Activated CD4-positive, alpha-beta T cell treated with anti-CD3 and anti-CD28 coated beads, Interleukin-2, amount 50 U/mL, for 4 hours (primary cell): ENCODE data around the gene RTN4.
"Not testable (repeated sequence)": the region's sequence is repeated elsewhere in the genome, so short reads cannot be mapped to it uniquely, and the experiment has no call there.

Source experiments
- DNase-seq, 2 experiments: peaks; one replicate each; pipeline ENCODE4 v3.0.0-alpha.2; 2020

The RTN4 gene

DNA sequence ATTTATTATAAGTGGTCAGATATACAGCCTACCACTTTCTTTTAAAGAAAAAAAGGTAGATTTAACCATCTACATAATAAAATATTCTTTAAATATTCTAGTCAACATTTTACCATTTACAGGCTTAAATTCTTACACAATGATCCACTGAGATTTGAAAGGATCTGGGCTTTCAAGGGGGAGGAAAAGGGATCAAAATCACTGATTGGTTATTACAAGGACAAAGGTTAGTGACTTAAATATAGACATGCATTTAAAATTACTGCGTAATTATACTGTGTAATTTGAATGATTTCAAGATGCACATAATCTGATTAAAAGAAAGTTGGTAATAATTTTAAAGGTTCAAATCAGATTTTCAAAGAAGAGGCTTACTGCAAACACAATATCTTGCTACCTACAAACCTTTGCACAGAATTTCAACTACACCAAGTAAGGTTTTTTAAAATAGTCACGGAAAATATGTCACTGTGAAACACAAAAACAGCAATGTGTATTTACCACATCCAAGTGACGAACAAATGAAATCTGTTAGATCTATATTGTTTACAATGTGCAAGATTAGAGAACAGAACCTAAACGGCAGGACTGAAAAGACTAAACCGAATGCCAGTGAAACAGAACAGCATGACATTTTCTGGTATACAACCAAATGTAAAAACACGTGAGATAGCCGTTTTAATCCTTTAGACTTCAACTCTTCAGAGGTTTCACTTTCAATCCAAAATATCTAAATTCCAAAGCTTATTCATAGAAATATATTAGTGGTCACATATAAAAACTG, 40.8 kb downstream of the RTN4 start:
- no peak for DNase-seq

- no peak for DNase-seq
Measured at GRCh38 chr2:55006306-55006705, 43.9 kb downstream of the RTN4 start.

DNA sequence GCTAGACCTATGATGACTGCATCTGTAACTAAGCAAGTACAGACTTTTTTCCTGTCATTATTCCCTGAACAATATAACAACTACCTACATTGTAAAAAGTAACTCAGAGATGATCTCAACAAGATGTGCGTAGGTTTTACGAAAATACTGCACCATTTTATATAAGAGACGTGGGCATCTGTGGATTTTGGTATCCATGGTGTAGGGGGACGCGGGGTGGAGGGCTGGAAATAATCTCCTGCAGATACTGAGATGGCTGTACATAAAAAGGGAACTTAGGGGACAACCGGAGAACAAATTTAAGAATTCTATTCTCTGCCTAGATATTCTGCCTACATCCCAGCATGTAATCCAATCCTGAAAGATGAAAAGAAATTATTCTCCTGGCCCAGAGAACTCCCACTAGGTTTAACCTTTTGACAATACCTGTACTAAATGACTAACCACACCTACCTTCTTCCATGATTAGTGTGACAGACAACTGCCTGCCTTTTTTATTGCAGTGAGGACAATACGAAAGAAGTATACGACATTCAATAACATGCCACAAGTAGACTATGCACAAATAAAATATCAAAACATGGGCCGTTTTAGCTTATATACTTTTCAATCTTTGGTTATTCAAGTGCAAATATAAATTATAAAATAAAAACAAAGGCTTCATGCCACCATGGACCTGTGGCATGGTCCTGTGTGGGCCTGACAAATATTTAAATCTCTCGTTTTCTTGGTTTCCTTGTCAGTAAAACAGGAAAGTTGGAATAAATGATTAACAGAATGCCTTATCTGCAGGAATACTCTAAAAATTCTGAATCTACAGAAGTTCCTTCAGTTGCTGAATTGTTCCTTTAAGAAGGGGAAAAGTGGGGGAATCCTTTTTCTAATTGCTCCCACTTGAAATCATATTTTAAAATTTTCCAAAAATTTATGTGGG, 46.3 kb downstream of the RTN4 start:
- no peak for DNase-seq

- DNase-seq: no peak
Measured at GRCh38 chr2:55001716-55002115, 48.5 kb downstream of the RTN4 start.

DNA sequence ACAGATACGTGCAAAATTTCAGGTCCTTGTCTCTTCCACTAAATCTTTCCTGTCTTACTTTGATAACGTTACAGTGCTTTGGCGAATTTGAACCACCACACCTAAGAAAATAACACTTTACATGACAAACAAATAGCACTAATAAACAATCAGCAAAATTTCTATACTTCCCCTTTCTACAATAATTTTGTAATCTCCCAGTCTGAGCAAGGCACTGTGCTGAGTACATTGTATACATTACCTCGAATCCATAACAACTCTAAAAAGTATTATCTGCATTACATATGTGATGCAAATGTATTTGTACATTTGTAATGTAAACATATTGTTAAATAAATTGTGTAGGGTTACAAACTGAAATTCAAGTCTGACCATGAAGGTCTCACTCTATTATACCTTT, 49.9 kb downstream of the RTN4 start:
- no peak for DNase-seq

- DNase-seq: no peak
Measured at GRCh38 chr2:54999182-54999581, 51.1 kb downstream of the RTN4 start.

- DNase-seq: no peak
Measured at GRCh38 chr2:54997826-54998225, 52.4 kb downstream of the RTN4 start.

GRCh38 chr2:54995553-54995952, 54.7 kb downstream of the RTN4 start:
- no peak for DNase-seq

DNA sequence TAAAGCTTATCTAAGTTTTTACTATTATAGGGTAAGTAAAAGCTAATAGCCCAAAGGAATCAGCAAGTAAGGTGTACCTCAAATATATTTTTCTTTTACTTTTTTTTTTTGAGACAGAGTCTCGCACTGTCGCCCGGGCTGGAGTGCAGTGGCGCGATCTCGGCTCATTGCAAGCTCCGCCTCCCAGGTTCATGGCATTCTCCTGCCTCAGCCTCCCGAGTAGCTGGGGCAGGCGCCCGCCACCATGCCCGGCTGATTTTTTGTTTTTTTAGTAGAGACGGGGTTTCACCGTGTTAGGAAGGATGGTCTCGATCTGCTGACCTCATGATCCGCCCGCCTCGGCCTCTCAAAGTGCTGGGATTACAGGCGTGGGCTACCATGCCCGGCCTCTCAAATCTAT, 59.6 kb downstream of the RTN4 start:
- not testable (repeated sequence) for DNase-seq

- no peak for DNase-seq
Measured at GRCh38 chr2:54988612-54989011, 61.6 kb downstream of the RTN4 start.

DNA sequence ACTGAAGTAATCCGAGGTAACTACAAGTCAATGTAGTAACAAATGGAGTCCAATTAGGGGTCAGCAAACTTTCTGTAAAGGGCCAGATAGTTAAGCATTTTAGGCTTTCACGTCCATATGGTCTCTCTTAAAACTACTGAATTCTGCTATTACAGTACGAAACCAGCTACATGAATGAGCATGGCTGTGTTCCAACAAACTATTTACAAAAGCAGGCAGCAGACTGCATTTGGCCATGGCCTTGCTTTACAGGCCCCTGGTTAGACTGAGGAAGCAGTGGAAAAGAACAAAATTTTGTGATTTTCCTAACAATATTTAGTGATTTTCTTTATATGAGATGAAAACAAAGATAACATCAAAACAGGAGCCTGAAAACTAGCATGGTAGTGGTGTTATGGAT, 64.0 kb downstream of the RTN4 start:
- no peak for DNase-seq

GRCh38 chr2:54984476-54984875, 65.8 kb downstream of the RTN4 start:
- DNase-seq: no peak

DNA sequence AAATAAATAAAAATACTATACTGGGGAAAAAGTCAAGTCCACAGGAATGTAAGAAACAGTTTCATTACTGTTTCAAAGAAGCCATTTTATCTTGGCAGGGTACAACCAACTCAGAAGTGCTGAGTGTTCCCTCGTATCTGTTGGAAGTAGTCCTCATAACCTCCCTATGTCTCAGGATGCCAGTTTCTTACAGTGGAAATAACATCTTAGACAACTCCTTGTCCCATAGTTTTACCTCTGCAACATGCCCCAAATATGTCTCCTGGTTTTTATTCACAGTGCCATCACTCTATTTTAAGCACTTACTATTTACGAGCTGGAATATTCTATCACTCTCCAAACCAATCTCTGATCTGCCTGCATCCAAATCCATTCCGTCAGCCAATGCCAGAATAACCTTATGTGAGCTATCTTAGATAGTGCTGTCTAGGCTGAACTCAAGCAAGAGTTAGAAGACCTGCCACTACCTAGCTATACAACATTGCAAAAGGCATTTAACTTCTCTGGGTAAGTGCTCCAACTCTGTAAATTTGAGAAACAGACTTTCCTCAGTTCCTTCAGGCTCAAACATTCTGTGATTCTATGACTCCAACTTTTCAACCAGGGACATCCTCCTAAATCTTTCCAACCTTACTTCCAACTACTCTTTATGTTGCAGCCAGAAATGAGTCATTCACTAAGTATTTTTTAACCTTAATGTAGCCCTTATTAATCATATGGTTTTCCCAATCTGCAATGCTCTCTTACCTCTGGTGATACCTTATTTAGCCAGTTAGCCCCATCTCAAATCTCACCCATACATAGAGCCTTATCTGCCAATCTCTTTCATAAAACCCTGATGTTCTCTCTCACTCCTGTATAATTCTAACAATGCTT, 66.7 kb downstream of the RTN4 start:
- no peak for DNase-seq

- no peak for DNase-seq
Measured at GRCh38 chr2:54981385-54981784, 68.9 kb downstream of the RTN4 start.

DNA sequence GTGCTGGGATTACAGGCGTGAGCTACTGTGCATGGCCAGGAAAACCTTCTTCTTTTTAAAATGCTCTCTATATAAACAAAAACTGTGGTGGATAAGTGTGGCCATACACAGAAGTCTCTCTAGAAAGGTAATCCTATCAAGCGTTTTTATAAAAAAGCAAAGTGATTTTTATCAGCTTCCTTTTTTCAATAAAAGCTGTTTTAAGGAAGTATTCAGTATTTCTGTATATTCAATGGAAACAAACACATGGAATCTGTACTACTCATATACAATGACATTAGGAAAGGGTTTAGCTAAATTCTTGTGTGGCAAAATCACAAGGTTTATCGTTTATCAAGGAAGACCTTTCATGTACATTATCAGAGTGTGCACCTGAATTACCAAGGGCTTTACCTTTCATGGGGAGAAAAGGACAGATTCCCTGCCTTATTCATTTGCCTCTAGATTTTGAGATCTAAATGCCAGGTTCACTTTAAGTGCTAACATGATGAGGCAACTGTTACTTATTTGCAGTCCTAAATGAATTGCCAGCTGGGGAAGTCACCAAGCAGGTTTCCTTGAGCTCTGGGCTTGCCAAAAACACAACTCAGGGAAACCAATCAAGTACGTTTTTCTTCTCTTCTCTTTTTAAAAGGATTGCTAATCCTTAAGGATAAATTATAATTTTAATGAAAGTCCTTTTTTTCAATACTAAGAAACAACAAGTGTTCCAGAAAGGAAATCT, 70.8 kb downstream of the RTN4 start:
- no peak for DNase-seq

DNA sequence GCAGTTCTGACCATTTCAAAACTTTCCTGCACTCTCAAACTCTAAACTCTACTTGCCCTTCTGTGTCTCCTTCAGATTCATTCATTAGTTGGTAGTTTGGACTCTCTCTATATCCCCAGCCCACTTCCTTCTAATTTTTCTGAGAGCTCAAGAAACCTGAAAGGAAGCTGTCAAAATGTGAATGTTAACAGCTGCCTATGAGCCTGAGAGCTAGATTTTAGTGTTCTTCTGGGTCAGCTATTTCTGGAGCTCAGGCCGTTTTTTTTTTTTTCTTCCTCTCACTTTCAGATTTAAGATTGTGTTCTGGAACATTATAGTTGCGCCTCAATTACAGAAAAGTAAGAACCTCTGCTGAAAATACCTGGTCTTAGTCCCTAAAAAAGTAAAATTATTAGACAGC, 73.1 kb downstream of the RTN4 start:
- no peak for DNase-seq

DNA sequence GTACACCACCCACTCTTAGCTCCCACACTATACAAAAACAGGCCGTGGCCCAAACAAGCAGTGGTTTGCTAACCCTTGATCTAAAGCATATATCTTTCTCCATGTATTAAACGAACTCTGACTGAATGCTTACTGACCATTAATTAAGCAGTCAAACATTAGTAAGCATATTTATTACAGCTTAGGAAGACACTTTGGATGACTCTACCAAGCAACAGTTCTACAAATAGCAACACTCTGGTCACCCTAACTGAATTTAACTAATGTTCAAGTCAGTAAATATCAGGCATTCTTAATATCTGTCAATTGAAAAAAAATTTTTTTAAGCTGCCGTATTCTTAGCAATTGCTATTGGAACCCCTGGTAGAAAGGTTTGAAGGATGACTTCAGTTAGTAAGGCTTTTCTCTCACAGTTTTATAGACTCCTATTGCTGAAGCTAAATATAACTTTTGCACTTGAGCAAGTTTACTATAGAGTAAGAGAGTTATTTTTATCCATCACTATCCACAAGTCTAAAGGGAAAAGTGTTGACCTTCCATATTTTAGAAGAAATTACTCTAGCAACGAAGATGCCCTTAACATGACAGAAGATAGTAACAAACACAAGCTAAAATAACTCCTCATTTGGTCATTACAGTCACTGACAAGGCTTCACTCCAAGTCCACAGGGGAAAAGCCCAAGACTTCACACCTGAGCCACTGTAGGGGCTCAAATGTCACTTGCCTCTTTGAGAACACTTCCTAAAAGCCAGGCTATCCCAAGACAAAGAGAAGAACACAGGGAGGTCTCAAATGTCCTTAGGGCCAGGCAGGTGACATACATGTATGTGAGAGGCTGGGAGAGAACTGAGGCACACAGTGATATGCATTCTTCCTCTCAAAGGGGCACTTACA, 74.4 kb downstream of the RTN4 start:
- no peak for DNase-seq

GRCh38 chr2:54975175-54975574, 75.1 kb downstream of the RTN4 start:
- no peak for DNase-seq

DNA sequence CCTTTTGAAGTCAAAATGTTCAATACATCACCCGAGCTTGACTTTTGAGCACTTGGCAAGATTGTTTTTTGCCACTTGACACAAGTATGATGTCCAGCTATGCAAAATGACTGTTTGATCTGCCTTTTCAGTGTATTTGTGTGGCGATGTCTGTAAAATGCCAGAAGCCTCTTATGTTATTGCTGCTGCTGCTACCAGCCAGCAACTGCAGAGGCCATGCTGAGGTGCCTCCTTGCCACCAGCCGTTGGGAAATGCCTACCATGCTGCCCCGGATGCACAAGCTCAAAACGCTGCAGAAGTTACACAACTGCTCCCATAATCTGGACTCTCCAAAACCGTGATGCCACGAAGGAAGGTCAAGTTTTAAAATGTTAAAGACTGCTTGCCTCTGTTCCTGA, 80.3 kb downstream of the RTN4 start:
- DNase-seq: no peak

- no peak for DNase-seq
Measured at GRCh38 chr2:54969295-54969939, 80.8 kb downstream of the RTN4 start.
